ENCODE data around the gene ATG16L2.

DNA sequence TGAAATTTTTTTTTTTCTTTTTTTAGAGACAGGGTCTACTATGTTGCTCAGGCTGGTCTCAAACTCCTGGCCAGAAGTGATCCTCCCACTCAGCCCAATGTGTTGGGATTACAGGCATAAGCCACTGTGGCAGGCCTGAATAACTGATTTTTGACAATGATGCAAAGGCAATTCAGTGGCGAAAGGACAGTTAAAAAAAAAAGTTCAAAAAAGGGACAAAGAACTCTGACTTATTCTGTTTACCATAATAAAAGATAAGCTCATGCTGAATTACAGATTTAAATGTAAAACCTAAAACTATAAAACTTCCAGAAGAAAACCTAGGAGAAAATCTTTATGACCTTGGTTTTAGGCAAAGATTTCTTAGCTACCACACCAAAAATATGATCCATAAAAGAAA is 48.9 kb downstream of the ATG16L2 start:
- TF ChIP-seq, protein P1, sequence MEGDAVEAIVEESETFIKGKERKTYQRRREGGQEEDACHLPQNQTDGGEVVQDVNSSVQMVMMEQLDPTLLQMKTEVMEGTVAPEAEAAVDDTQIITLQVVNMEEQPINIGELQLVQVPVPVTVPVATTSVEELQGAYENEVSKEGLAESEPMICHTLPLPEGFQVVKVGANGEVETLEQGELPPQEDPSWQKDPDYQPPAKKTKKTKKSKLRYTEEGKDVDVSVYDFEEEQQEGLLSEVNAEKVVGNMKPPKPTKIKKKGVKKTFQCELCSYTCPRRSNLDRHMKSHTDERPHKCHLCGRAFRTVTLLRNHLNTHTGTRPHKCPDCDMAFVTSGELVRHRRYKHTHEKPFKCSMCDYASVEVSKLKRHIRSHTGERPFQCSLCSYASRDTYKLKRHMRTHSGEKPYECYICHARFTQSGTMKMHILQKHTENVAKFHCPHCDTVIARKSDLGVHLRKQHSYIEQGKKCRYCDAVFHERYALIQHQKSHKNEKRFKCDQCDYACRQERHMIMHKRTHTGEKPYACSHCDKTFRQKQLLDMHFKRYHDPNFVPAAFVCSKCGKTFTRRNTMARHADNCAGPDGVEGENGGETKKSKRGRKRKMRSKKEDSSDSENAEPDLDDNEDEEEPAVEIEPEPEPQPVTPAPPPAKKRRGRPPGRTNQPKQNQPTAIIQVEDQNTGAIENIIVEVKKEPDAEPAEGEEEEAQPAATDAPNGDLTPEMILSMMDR (IDR thresholded peaks at IDR 0.05) = no peak
- no peak for TF ChIP-seq ZFX (IDR thresholded peaks at IDR 0.05; ENCODE audit: borderline replicate concordance)

All from 22Rv1 (cell line).